Mucosa of stomach (tissue), 1 donor: ENCODE measurements around the gene TSHZ2.
"Not testable (repeated sequence)": the region's sequence is repeated elsewhere in the genome, so short reads cannot be mapped to it uniquely, and the experiment has no call there.

ENCODE experiments used
- H3K27me3 ChIP-seq: one replicate; pipeline ENCODE4 v1.7.0; 2013; ENCODE audit warnings: mild to moderate bottlenecking, low read length; ENCODE audit not compliant: control insufficient read depth, insufficient read depth
- H3K36me3 ChIP-seq: one replicate; pipeline ENCODE4 v1.7.0; 2013; ENCODE audit warnings: low read length; ENCODE audit not compliant: control insufficient read depth, insufficient read depth
- H3K4me1 ChIP-seq: one replicate; pipeline ENCODE4 v1.7.0; 2013; ENCODE audit warnings: mild to moderate bottlenecking, low read length; ENCODE audit not compliant: control insufficient read depth, insufficient read depth
- H3K4me3 ChIP-seq: one replicate; pipeline ENCODE4 v1.7.0; 2013; ENCODE audit warnings: low read length
- H3K9ac ChIP-seq: one replicate; pipeline ENCODE4 v1.7.0; 2013; ENCODE audit warnings: mild to moderate bottlenecking, low read length, moderate library complexity
- H3K9me3 ChIP-seq: one replicate; pipeline ENCODE4 v1.7.0; 2013; ENCODE audit warnings: mild to moderate bottlenecking, low read length, moderate library complexity; ENCODE audit not compliant: control insufficient read depth
- donor health status: Pancreatic carcinoma.

Gene TSHZ2

DNA sequence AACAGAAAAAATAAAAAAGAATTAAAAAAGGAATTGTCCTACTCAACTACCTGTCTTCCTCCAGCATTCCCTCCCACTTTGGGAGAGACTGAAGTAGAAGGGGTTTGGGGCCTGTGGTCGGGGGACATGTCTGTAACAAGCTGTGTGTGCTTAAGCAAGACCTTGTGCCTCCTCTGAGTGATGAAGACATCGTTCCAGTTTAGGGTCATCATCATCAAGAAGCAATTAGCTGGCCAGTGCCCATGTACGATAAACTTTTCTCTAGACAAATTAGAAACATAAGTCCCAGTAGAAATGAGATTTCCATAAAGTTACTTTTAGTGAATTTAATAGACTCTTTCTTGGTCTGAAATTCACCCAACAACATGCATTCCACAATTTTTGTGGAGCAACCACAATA is 348.5 kb downstream of the TSHZ2 start:
- no peaks in the 10 kb centered on the region for H3K9me3 ChIP-seq
- no peaks in the 10 kb centered on the region for H3K27me3 ChIP-seq
- H3K36me3 ChIP-seq = no peaks in the 10 kb centered on the region
- H3K4me1 ChIP-seq = no peaks in the 10 kb centered on the region
- no peak overlapping the region for H3K4me3 ChIP-seq
- no peak overlapping the region for H3K9ac ChIP-seq

DNA sequence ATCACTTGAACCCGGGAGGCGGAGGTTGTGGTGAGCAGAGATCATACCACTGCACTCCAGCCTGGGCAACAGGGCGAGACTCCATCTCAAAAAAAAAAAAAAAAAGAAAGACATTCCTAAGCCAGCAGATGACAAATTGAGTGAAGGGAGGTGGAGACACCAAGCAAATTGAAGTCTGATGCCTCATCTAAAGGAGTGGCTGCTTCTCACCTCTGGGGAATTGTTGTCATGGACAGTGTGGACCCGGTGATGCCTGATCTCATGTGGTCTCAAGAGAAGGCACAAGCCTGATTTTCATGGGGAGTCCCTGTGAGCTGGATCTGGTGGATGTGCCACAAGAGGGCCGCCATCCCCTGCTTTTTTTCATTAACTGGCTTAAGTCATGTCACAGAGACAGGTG is 349.4 kb downstream of the TSHZ2 start:
- Histone ChIP-seq H3K4me1 (no peaks in the 10 kb centered on the region), H3K4me3 (no peak overlapping the region), H3K27me3 (no peaks in the 10 kb centered on the region), H3K9me3 (no peaks in the 10 kb centered on the region), H3K36me3 (no peaks in the 10 kb centered on the region), H3K9ac (no peak overlapping the region)

DNA sequence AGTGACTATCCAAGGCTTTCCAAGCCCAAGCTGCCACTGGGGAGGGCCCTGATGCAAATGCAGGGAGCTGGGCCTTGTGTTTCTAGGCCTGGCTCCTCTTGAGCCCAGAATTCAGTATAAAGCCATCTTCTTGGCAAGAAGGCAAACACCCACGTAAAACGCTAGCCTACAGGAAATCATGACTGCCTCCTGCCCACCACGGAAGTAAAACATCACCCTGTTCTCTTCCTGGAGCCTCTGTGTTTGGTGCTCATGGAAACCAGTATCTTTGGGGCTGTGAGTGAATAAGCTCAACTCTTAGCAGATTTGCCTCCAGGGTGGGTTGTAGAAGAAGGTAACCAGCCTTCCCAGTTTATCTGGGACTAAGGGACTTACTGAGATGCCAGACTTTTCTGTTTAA is 350.5 kb downstream of the TSHZ2 start:
- Histone ChIP-seq H3K9me3 (no peaks in the 10 kb centered on the region), H3K4me1 (no peaks in the 10 kb centered on the region), H3K4me3 (no peak overlapping the region), H3K36me3 (no peaks in the 10 kb centered on the region), H3K27me3 (no peaks in the 10 kb centered on the region), H3K9ac (no peak overlapping the region)

DNA sequence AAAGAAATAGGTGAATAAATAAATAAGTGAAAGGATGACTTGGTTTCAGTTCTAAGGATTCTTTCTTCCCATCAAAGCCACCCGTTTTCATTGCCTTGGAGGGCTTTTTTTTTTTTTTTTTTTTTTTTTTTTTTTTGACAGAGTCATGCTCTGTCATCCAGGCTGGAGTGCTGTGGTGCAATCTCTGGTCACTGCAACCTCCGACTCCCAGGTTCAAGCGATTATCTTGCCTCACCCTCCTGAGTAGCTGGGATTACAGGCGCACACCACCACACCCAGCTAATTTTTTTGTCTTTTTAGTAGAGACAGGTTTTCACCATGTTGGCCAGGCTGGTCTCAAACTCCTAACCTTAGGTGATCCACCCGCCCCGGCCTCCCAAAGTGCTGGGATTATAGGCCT is 351.3 kb downstream of the TSHZ2 start:
- H3K4me1 ChIP-seq, H3K9me3 ChIP-seq, H3K27me3 ChIP-seq, H3K4me3 ChIP-seq, H3K36me3 ChIP-seq, H3K9ac ChIP-seq: not testable (repeated sequence)

DNA sequence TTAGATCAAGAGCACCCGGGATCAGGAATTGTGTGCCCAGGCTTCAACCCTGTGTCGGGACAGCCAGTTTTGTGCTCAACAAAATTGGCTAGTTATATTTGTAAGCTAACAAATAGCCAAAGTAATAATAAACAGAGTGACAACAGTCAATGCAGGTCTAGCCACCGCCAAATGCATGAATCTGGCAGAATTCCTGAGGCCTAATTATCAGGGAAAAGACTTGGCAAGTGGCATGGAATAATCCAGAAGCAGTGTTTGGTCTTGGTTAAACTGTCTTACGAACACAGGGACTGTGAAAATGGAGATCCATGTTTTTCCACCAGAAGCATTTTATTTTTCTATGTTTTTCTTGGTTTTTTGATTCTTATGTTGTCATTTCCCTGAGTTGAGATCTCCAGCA is 352.7 kb downstream of the TSHZ2 start:
- no peaks in the 10 kb centered on the region for H3K4me1 ChIP-seq
- H3K4me3 ChIP-seq = no peak overlapping the region
- H3K27me3 ChIP-seq = no peaks in the 10 kb centered on the region
- no peaks in the 10 kb centered on the region for H3K36me3 ChIP-seq
- H3K9ac ChIP-seq = no peak overlapping the region
- no peaks in the 10 kb centered on the region for H3K9me3 ChIP-seq

DNA sequence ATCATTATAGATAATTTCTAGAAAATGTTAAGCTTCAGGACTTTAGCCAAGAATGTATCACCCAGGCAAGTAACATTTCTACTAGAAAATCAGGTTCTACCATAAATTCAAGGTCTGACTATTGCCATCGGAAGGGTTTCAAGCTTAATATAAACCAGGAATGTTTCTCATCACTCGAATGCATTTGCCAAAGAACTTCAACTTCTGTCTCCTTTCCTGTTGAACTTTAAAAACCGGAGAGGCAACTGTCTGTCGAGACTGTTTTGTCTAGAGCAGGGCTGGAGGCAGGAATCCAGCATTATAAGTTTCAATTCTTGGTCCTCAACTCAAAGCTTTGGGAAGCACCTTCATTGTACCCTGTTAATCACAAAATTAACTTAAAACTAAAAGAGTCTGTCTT is 356.8 kb downstream of the TSHZ2 start:
- Histone ChIP-seq H3K9ac (no peak overlapping the region), H3K9me3 (no peaks in the 10 kb centered on the region), H3K4me3 (no peak overlapping the region), H3K4me1 (peaks cover 7% of the 10 kb centered on the region), H3K36me3 (no peaks in the 10 kb centered on the region), H3K27me3 (no peaks in the 10 kb centered on the region)

DNA sequence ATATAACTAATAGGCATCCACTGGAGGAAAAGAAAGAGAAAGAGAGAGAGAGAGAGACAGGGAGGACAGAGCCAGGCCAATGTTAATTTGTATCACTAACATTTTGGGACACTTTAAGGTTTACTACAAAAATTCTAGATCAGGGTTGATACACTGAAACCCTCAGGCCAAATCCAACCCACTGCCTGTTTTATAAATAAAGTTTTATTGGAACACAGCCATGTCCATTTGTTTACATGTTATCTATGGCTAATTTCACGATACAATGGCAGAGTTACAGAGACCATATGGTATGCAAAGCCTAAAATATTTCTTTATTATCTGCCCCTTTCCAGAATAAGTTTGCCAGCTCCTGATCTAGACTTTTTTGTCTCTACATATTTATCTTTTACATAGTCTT is 357.6 kb downstream of the TSHZ2 start:
- no peak overlapping the region for H3K4me3 ChIP-seq

DNA sequence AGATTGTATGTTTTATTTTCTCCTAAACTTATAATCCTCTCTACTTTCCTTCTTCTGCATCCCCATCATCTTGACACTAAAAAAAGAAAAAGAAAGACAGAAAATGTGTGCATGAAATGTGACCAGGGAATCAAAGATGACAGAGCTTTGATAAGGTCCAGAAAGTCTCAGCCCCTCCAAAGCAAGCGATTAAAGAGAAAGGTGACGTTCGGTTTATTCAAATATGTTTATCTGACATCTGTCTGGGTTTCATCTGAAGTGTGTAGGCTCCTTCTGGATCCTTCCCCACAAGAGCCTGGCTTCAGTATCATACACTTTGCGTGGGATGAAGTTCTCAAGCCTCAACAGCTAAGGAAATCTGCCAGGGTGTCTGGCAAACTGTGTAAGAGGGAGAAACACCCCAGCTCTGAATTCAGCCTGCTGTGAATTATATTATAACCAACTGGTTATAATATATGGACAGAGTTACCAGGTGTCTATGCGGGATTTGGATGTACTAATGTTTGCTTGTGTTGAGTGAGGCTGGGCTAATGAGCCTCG is 358.5 kb downstream of the TSHZ2 start:
- H3K9me3 ChIP-seq = no peaks in the 10 kb centered on the region
- no peak overlapping the region for H3K4me3 ChIP-seq
- H3K27me3 ChIP-seq = no peaks in the 10 kb centered on the region
- no peak overlapping the region for H3K9ac ChIP-seq
- peaks cover 7% of the 10 kb centered on the region for H3K4me1 ChIP-seq
- no peaks in the 10 kb centered on the region for H3K36me3 ChIP-seq

More for the DNA sequence above, 357.6 kb downstream of the TSHZ2 start:
- Histone ChIP-seq H3K36me3 (no peaks in the 10 kb centered on the region), H3K9ac (no peak overlapping the region), H3K27me3 (no peaks in the 10 kb centered on the region), H3K9me3 (no peaks in the 10 kb centered on the region), H3K4me1 (peaks cover 7% of the 10 kb centered on the region)

DNA sequence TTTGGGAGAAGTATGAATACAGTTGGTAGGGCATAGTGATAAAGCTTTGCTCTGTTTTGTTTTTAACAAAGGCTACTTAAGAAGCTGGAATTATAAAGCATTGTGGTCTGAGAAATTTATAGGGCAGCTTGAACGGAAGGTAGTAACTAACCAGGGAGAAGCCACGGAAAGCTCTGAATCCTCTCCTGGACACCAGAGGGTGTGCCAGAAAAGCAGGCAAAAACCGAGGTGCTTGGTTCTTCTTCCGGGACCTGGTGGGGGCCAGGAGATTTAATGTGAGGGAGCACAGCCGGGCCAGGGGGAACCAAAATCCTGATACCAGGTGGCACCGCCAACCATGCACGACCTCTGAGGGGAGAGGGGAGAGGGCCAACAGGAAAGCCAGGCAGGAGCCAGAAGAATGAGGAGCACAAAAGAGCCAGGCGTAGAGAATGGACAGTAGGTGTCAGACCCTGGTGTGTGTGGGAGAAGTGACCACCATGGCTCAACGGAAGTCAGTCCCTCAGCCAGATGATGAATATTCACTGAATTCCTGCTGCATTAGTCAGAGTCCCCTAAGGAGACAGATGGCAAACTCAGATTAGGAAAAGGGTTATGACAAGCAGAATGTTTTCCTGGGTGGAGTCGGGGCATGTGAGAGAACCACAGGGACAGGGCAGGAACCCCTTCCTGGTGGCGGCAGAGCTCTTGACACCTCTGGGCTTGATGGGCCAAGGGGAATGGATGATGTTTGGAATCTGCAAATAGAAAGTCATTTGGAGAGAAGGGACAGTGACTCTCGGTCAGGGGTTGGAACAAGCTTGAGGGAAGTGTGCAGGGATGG is 359.2 kb downstream of the TSHZ2 start:
- H3K9ac ChIP-seq = no peak overlapping the region
- no peak overlapping the region for H3K4me3 ChIP-seq
- H3K36me3 ChIP-seq = no peaks in the 10 kb centered on the region
- H3K4me1 ChIP-seq = peaks cover 7% of the 10 kb centered on the region
- no peaks in the 10 kb centered on the region for H3K9me3 ChIP-seq
- H3K27me3 ChIP-seq = no peaks in the 10 kb centered on the region

DNA sequence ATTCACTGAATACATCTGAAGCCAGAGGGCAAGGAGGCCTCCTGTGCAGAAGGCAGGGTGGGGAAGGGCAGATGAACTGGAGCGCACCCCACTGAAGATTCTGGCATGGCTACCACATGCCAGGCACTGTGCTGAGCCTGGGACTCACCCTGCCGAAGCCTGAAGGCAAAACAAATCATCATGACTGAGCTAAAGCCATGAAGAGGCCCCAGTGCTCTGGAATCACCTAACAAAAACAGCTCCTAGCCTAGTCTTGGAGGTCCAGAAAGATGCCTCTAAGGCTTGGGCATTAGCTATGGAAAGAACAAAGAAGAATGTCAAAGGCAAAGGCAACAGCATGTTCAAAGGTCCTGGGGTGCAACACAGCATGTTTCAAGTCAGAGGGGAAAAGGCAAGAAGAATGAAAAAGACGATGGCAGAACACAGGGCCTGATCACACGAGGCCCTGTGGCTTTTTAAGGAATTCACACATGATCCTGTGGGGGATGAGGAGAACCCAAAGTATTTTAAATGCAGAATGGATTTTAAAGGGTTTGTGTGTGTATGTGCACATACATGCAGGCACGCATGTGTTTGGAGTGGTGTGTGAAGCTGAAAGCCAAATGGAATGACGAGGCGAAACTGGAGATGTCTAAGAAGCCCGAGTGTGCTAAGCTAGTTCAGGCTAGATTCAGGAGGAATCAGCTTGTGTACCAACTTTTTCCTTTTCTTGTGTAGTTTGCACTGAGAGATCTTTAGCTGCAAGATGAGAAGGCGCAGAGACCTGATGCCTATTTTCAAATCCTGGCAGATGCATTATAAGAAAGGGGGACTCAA is 360.1 kb downstream of the TSHZ2 start:
- H3K36me3 ChIP-seq = no peaks in the 10 kb centered on the region
- peaks cover 11% of the 10 kb centered on the region for H3K4me1 ChIP-seq
- H3K27me3 ChIP-seq = no peaks in the 10 kb centered on the region
- H3K4me3 ChIP-seq = no peak overlapping the region
- no peak overlapping the region for H3K9ac ChIP-seq
- no peaks in the 10 kb centered on the region for H3K9me3 ChIP-seq

DNA sequence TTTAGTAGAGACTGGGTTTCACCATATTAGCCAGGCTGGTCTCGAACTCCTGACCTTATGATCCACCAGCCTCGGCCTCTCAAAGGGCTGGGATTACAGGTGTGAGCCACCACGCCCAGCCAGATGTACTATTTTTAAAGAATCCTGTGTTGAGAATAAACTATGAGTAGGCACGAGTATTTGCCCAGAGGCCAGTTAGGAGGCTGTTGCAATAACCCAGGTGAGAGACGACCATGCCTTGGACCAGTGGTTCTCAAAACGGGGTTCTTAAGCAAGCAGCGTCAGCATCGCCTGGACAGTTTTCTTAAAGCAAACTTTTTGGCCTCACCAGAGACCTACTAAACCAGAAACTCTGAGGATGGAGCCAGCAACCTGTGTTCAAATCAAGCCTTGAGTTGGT is 362.7 kb downstream of the TSHZ2 start:
- Histone ChIP-seq H3K4me3 (no peak overlapping the region), H3K27me3 (no peaks in the 10 kb centered on the region), H3K4me1 (peaks cover 18% of the 10 kb centered on the region), H3K9me3 (no peaks in the 10 kb centered on the region), H3K36me3 (no peaks in the 10 kb centered on the region), H3K9ac (no peak overlapping the region)

DNA sequence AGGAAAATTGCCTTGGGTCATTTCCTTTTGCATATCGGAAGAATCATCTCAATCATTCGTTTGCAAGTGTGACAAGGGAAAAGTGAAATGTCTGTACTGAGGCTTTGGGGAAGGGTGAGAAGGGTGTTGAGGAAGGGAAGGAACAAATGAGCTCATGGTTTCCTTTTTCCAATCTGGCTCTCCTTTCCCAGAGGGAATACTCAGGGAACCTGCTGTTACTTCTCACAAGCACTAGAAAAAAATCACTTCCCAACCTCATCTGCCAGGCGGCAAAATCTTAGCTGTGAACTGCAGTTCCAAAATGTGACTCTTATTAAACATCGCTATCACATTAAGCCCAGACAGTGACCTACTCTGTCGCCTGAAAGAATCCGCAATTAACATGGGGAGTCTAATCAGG is 363.4 kb downstream of the TSHZ2 start:
- peaks cover 18% of the 10 kb centered on the region for H3K4me1 ChIP-seq
- H3K36me3 ChIP-seq = no peaks in the 10 kb centered on the region
- no peak overlapping the region for H3K9ac ChIP-seq
- H3K4me3 ChIP-seq = no peak overlapping the region
- H3K9me3 ChIP-seq = no peaks in the 10 kb centered on the region
- H3K27me3 ChIP-seq = no peaks in the 10 kb centered on the region
